K562 (cell line): Measurements from ENCODE around the gene BMP10. TPM values are rescaled to one million over a fixed set of nuclear protein-coding genes. Genes with fewer than 3 reads are reported as not detected.

Source experiments
- BDP1 ChIP-seq: IDR thresholded peaks from 3 replicates; pipeline ENCODE4 v1.6.1; 2011; ENCODE audit not compliant: insufficient read length, insufficient read depth
- BRD4 ChIP-seq: fragments of 200-600 bp; sonication (generic); IDR thresholded peaks from 2 replicates; pipeline ENCODE4 v1.6.1; 2017; ENCODE audit warnings: inconsistent platforms
- CEBPG ChIP-seq, 3 experiments: fragments of 200-800 bp in 1 of 3; sonication (Bioruptor generic) in 1 of 3; sonication (generic) in 1 of 3; formaldehyde crosslinking in 1 of 3; IDR thresholded peaks in 2 of 3; conservative IDR thresholded peaks in 1 of 3; 2 replicates each; pipeline versions ENCODE4 v1.6.1 to v1.8.0; 2016 to 2022; ENCODE audit warnings: missing compliant biosample characterization in 2 of 3, missing genetic modification characterization in 2 of 3, mild to moderate bottlenecking in 1 of 3, missing genetic modification reagents in 1 of 3
- CTBP1 ChIP-seq: fragments of 450-650 bp; IDR thresholded peaks from 2 replicates; pipeline ENCODE4 v1.6.1; 2016; ENCODE audit warnings: borderline replicate concordance
- ELF1 ChIP-seq: fragments of 200-800 bp; sonication (Bioruptor generic); IDR thresholded peaks from 2 replicates; pipeline ENCODE4 v1.6.1; 2016; ENCODE audit warnings: missing genetic modification characterization, missing compliant biosample characterization
- EZH2 ChIP-seq: IDR thresholded peaks from 2 replicates; pipeline ENCODE4 v1.6.1; 2012; ENCODE audit warnings: low read depth, mild to moderate bottlenecking, inconsistent platforms, low read length, borderline replicate concordance
- GATA2 ChIP-seq: sonication (generic); formaldehyde crosslinking; IDR thresholded peaks from 2 replicates; pipeline ENCODE4 v1.4.0; 2020; ENCODE audit warnings: mild to moderate bottlenecking, missing genetic modification reagents
- HMG20A ChIP-seq: fragments of 450-650 bp; formaldehyde crosslinking; conservative IDR thresholded peaks from 2 replicates; pipeline ENCODE4 v1.4.0; 2020; ENCODE audit warnings: mild to moderate bottlenecking, mixed read lengths
- ILK ChIP-seq: fragments of 450-650 bp; IDR thresholded peaks from 2 replicates; pipeline ENCODE4 v1.6.1; 2016; ENCODE audit warnings: missing genetic modification characterization, low read depth, mild to moderate bottlenecking, missing compliant biosample characterization, moderate library complexity, borderline replicate concordance
- KDM2B ChIP-seq: fragments of 250-450 bp; sonication (Bioruptor Pico); IDR thresholded peaks from 2 replicates; pipeline ENCODE4 v1.8.0; 2021; ENCODE audit warnings: mild to moderate bottlenecking, moderate library complexity
- KLF10 ChIP-seq: fragments of 250-450 bp; sonication (Bioruptor Pico); IDR thresholded peaks from 2 replicates; pipeline ENCODE4 v1.6.1; 2021; ENCODE audit warnings: matching md5 sums
- MAFF ChIP-seq: IDR thresholded peaks from 2 replicates; pipeline ENCODE4 v1.6.1; 2012; ENCODE audit warnings: low read length, improper control_type of control experiment
- MCM2 ChIP-seq: fragments of 450-650 bp; IDR thresholded peaks from 2 replicates; pipeline ENCODE4 v1.6.1; 2017; ENCODE audit warnings: low read depth, mild to moderate bottlenecking
- MYBL2 ChIP-seq, 2 experiments: fragments of 450-650 bp in 1 of 2; sonication (generic) in 1 of 2; formaldehyde crosslinking in 1 of 2; IDR thresholded peaks; 2 replicates each; pipeline versions ENCODE4 v1.6.1 to v1.8.1; 2017 to 2022; ENCODE audit warnings: borderline replicate concordance in 1 of 2, inconsistent platforms in 1 of 2, low read depth in 1 of 2, mild to moderate bottlenecking in 1 of 2, missing genetic modification reagents in 1 of 2, moderate library complexity in 1 of 2
- NFYB ChIP-seq: IDR thresholded peaks from 2 replicates; pipeline ENCODE4 v1.6.1; 2011; ENCODE audit warnings: mild to moderate bottlenecking, moderate library complexity; ENCODE audit not compliant: insufficient read length; ENCODE audit errors: extremely low read depth
- NR1H2 ChIP-seq: sonication (generic); formaldehyde crosslinking; IDR thresholded peaks from 2 replicates; pipeline ENCODE4 v1.4.0; 2020; ENCODE audit warnings: mild to moderate bottlenecking, missing genetic modification reagents
- NR4A1 ChIP-seq, 2 experiments: fragments of 250-450 bp in 1 of 2; fragments of 450-650 bp in 1 of 2; sonication (Bioruptor Pico) in 1 of 2; IDR thresholded peaks; 2 replicates each; pipeline versions ENCODE4 v1.4.0 to v1.6.1; 2016 to 2020; ENCODE audit warnings: mild to moderate bottlenecking in 2 of 2, missing compliant biosample characterization in 1 of 2, missing genetic modification characterization in 1 of 2, moderate library complexity in 1 of 2
- PHTF2 ChIP-seq: fragments of 250-450 bp; sonication (Bioruptor Pico); IDR thresholded peaks from 2 replicates; pipeline ENCODE4 v1.5.0; 2021; ENCODE audit warnings: mild to moderate bottlenecking
- PML ChIP-seq: IDR thresholded peaks from 2 replicates; pipeline ENCODE4 v1.6.1; 2012; ENCODE audit warnings: low read length, inconsistent platforms
- RBM22 ChIP-seq: fragments of 200-400 bp; formaldehyde crosslinking; IDR thresholded peaks from 2 replicates; pipeline ENCODE4 v1.6.1; 2018; ENCODE audit warnings: low read length, low read depth; ENCODE audit not compliant: poor library complexity, severe bottlenecking
- RBM34 ChIP-seq: fragments of 200-400 bp; formaldehyde crosslinking; IDR thresholded peaks from 2 replicates; pipeline ENCODE4 v1.6.1; 2018; ENCODE audit warnings: low read length, borderline replicate concordance; ENCODE audit not compliant: insufficient read depth
- TAF1 ChIP-seq: IDR thresholded peaks from 2 replicates; pipeline ENCODE4 v1.6.1; 2011; ENCODE audit warnings: mild to moderate bottlenecking, low read length, moderate library complexity; ENCODE audit not compliant: insufficient read depth, control insufficient read depth, severe bottlenecking; ENCODE audit errors: extremely low read depth
- TBP ChIP-seq: optimal IDR thresholded peaks from 2 replicates; pipeline ENCODE3; 2011; ENCODE audit warnings: low read depth, low read length, improper control_type of control experiment
- VEZF1 ChIP-seq: fragments of 200-800 bp; sonication (Bioruptor generic); IDR thresholded peaks from 2 replicates; pipeline ENCODE4 v1.6.1; 2017; ENCODE audit warnings: missing genetic modification characterization, missing compliant biosample characterization
- ZNF12 ChIP-seq: sonication (generic); formaldehyde crosslinking; IDR thresholded peaks from 2 replicates; pipeline ENCODE4 v1.4.0; 2020; ENCODE audit warnings: mild to moderate bottlenecking, missing genetic modification reagents
- ZNF175 ChIP-seq: fragments of 200-800 bp; sonication (Bioruptor generic); IDR thresholded peaks from 2 replicates; pipeline ENCODE4 v1.6.1; 2016; ENCODE audit warnings: low read depth, mild to moderate bottlenecking, missing genetic modification characterization, missing compliant biosample characterization
- ZNF316 ChIP-seq: fragments of 450-650 bp; IDR thresholded peaks from 2 replicates; pipeline ENCODE4 v1.6.1; 2016
- ZNF785 ChIP-seq: fragments of 250-450 bp; sonication (Bioruptor Pico); IDR thresholded peaks from 2 replicates; pipeline ENCODE4 v1.4.0; 2020; ENCODE audit warnings: mild to moderate bottlenecking
- polyA plus RNA-seq, 8 experiments: library from polyadenylated mRNA; depleted of rRNA in 4 of 8; stranded (reverse) in 5 of 8; unstranded in 3 of 8; fragments of >200 nt; fragmentation: Nextera tagmentation in 2 of 8; fragmentation: Illumina TruSeq in 1 of 8; extraction: Ambion mirVana in 2 of 8; extraction: Trizol in 1 of 8; gene quantifications; 2 replicates each; pipeline versions ENCODE4 v1.2.1 to v1.2.3, GENCODE V29; 2011 to 2014; ENCODE audit warnings: inconsistent platforms in 1 of 8, missing spikeins in 1 of 8
- total RNA-seq, 7 experiments: library from RNA; depleted of rRNA in 6 of 7; stranded (reverse); fragments of >200 nt in 6 of 7; fragmentation: Illumina TruSeq in 2 of 7; extraction: Trizol in 2 of 7; gene quantifications; 2 replicates each; pipeline versions ENCODE4 v1.2.1 to v1.2.3, GENCODE V29; 2011 to 2021; ENCODE audit warnings: low replicate concordance in 1 of 7

Gene BMP10
- total and polyA plus RNA-seq, 9 of the 15 experiments (the other 6 are each of a cell fraction or from before 2014, with no cell fraction given) = 0.11 to 0.91 (median 0.43) TPM

- TF ChIP-seq VEZF1 (no peak), HMG20A (CRISPR knock-in tag) (no peak), EZH2 (no peak), CEBPG (CRISPR knock-in tag; IDR thresholded peaks at IDR 0.05) (no peak), CEBPG (tag; conservative IDR thresholded peaks at IDR 0.05 in 1 of 2, IDR thresholded peaks at IDR 0.05 in 1 of 2) (no peak), BDP1 (no peak), TBP (no peak), RBM34 (no peak), MCM2 (no peak), PML (no peak), PHTF2 (CRISPR knock-in tag) (no peak), KLF10 (CRISPR knock-in tag) (no peak), NR1H2 (CRISPR knock-in tag) (no peak), ZNF175 (CRISPR knock-in tag) (no peak), ZNF316 (peak; percentile 29), MAFF (no peak), NR4A1 (CRISPR knock-in tag; IDR thresholded peaks at IDR 0.05) (no peak), NR4A1 (tag; IDR thresholded peaks at IDR 0.05) (no peak), ELF1 (tag) (peak; percentile 64), ZNF12 (CRISPR knock-in tag) (no peak), ILK (no peak), BRD4 (no peak), NFYB (no peak), GATA2 (no peak), TAF1 (no peak), MYBL2 (IDR thresholded peaks at IDR 0.05; ENCODE audit: low read depth) (0 out of 2 replicates have a peak, but pooled peaks have one; percentile 15), MYBL2 (CRISPR knock-in tag; IDR thresholded peaks at IDR 0.05; ENCODE audit: borderline replicate concordance) (no peak), CTBP1 (peak; percentile 52; the same call in 1 of the 2 replicates), KDM2B (CRISPR knock-in tag) (no peak), ZNF785 (CRISPR knock-in tag) (no peak), RBM22 (no peak)
Measured at GRCh38 chr2:68870215-68870614, 982 bp downstream of the BMP10 start (continued).
